Mucosa of descending colon (tissue), 3 donors: Measurements from ENCODE around the gene MRPL55. TPM values are rescaled to one million over a fixed set of nuclear protein-coding genes. Genes with fewer than 3 reads are reported as not detected.

ENCODE experiments used
- ATAC-seq: fragments of 200-7000 bp; cut with Tn5 transposase; one replicate; pipeline ENCODE4 v1.9.1; 2020; ENCODE audit warnings: mild to moderate bottlenecking, moderate library complexity
- DNase-seq, 3 donors: peaks; one replicate each; pipeline ENCODE4 v3.0.0-alpha.2; 2020
- H3K36me3 ChIP-seq: fragments of 200-600 bp; one replicate; pipeline ENCODE4 v1.8.0; 2021; ENCODE audit warnings: low read depth, mild to moderate bottlenecking
- H3K4me1 ChIP-seq: fragments of 200-600 bp; one replicate; pipeline ENCODE4 v1.8.0; 2021; ENCODE audit warnings: low read depth, mild to moderate bottlenecking
- H3K4me3 ChIP-seq: fragments of 200-600 bp; one replicate; pipeline ENCODE4 v1.8.0; 2021; ENCODE audit warnings: mild to moderate bottlenecking
- H3K9me3 ChIP-seq: fragments of 200-600 bp; one replicate; pipeline ENCODE4 v1.8.0; 2021; ENCODE audit warnings: mild to moderate bottlenecking
- intact Hi-C, 2 donors: fragments of 100-400 bp; cut with DNase I in 1 of 2; cut with micrococcal nuclease in 1 of 2; formaldehyde crosslinking; loops; one replicate each; pipeline versions ENCODE4 v1.11.0 to v1.11.1; 2022; cut with DNase I, micrococcal nuclease
- total RNA-seq, 3 donors: library from RNA; stranded (reverse); fragmentation: NEBNext Ultra II Directional in 2 of 3; extraction: Animal tissue kit (Norgen Biotek cat#: 25700) in 2 of 3; gene quantifications; one replicate each; pipeline versions ENCODE4 v1.2.1 to v1.2.4, GENCODE V29; 2021 to 2023
- TF ChIP-seq, protein P1 (sequence below): fragments of 200-600 bp; IDR thresholded peaks from one replicate; pipeline ENCODE4 v1.8.0; 2022; ENCODE audit warnings: antibody characterized with exemption, mild to moderate bottlenecking
- donor health status: DM: no; HTN: no; CAD: no; lungs with moderate emphysema.
- donor health status: DM: no; HTN: no; CAD: no.
- donor health status: DM: no; HTN: yes; CAD: no.

The MRPL55 gene
- total RNA-seq, 3 donors from 2014 or later = 24.3 to 42.1 (median 37.3) TPM

DNA sequence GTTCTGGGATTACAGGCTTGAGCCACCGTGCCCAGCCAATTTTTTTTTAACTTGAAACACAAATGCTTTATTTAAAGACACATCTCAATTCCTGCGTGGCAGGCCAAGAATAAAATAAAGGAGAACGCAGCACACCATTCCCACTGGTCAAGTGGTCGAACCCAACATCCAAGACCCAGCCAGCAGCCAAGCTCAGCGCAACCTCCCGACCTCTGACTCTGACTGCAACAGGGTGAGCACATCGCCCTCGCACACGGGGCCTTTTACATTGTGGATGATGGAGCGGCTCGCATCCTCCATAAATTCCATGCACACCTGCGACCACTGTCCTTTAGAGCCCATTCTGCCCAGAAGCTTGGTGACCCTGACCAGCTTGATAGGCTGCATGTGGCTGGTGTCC, 25.5 kb upstream of the MRPL55 start:
- Histone ChIP-seq H3K4me3 (no peak overlapping the region), H3K36me3 (no peaks in the 10 kb centered on the region), H3K4me1 (peaks cover 2% of the 10 kb centered on the region), H3K9me3 (no peaks in the 10 kb centered on the region)
- no peak for DNase-seq
- no peak for ATAC-seq
- TF ChIP-seq, protein P1, sequence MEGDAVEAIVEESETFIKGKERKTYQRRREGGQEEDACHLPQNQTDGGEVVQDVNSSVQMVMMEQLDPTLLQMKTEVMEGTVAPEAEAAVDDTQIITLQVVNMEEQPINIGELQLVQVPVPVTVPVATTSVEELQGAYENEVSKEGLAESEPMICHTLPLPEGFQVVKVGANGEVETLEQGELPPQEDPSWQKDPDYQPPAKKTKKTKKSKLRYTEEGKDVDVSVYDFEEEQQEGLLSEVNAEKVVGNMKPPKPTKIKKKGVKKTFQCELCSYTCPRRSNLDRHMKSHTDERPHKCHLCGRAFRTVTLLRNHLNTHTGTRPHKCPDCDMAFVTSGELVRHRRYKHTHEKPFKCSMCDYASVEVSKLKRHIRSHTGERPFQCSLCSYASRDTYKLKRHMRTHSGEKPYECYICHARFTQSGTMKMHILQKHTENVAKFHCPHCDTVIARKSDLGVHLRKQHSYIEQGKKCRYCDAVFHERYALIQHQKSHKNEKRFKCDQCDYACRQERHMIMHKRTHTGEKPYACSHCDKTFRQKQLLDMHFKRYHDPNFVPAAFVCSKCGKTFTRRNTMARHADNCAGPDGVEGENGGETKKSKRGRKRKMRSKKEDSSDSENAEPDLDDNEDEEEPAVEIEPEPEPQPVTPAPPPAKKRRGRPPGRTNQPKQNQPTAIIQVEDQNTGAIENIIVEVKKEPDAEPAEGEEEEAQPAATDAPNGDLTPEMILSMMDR = no peak
- intact Hi-C loops = no loop called here

DNA sequence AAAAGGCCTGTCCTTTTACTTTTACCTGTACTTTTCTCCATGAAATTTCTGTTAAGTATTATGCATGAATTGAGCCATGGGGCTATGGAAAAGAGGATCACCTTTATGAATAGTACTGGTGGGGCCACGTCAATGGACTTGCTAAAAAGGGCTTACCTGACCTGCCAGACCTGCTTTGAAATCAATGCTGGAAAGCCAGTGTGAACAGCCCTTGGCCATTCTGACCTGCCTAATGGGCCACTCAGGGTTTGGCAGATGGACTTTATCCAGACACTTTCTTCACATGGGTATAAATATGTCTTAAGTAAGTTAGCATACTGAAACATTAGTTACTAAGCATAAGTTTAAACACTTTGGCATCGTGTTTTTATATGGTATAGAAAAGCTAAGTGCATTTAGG, 22.7 kb upstream of the MRPL55 start:
- no peaks in the 10 kb centered on the region for H3K36me3 ChIP-seq
- DNase-seq = no peak
- intact Hi-C loops = no loop called here
- no peak for ATAC-seq
- TF ChIP-seq, protein P1 = no peak
- peaks cover 2% of the 10 kb centered on the region for H3K4me1 ChIP-seq
- H3K4me3 ChIP-seq = no peak overlapping the region
- H3K9me3 ChIP-seq = no peaks in the 10 kb centered on the region

DNA sequence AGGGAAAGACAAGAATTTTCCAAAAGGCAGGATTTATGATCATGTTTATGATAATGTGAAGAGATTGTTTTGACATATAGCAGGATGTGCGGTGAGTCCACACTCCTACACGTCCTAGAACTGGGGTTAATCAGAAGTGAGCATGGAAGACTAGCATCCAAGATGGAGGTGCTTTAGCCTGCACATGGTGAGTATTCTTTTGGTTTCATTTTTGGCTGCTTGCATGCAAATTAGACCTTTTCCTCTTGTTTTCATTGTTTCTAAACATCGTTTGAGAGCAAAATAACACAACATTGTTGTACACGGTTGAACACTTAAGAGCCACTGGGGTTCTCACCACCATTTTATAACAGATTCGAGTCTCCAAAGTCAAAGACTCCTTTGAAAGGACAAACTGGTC, 16.1 kb upstream of the MRPL55 start:
- Histone ChIP-seq H3K36me3 (no peaks in the 10 kb centered on the region), H3K4me1 (no peaks in the 10 kb centered on the region), H3K4me3 (no peak overlapping the region), H3K9me3 (no peaks in the 10 kb centered on the region)
- ATAC-seq = no peak
- TF ChIP-seq, protein P1 = no peak
- intact Hi-C loops = no loop called here
- DNase-seq = no peak

DNA sequence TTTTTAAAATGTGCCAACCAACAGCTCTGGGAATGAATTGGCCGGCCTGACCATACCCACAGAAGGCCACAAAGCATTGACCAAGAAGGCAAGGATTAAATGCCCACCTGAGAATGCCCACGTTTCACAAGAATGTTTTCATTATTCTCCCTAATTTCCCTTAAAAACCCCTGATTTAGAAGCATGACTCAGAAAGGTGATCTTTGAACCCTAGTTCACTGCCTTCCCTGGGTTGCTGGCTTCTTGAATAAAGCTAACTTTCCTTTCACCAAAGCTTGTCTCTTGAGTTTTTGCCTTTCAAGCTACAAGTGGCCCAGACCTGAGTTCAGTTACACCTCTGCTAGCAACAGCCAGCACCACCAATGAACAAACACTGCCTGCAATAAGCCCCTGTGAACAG, 14.4 kb upstream of the MRPL55 start:
- ATAC-seq (no peak), DNase-seq (no peak)
- no peak overlapping the region for H3K4me3 ChIP-seq
- TF ChIP-seq, protein P1 = no peak
- H3K9me3 ChIP-seq = no peaks in the 10 kb centered on the region
- intact Hi-C loops = no loop called here
- no peaks in the 10 kb centered on the region for H3K4me1 ChIP-seq
- H3K36me3 ChIP-seq = no peaks in the 10 kb centered on the region

DNA sequence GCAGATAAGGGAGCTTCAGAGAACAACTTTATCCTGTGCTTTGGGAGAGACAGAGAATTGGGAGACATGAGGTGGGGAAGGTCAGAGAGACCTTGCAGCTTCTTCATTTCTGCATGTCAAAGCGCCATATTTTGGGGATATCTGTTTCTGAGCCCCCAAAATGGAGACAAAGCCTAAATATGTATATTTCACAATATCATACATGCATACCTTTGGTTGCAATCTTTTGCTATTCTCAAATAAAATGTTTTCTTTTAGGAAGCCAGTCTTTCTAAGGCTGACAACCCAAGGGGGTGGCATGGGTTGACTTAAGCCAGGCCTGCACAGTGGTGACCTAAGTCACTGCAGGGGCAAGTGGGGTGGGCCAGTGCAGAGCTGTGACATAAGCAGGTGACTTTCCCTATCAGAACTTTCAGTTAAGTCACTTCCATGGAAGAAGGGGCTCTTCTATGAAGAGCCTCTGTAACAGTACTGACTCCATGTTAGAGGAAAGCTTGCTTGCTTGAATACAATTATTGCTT, 13.9 kb upstream of the MRPL55 start:
- TF ChIP-seq, protein P1 = no peak
- intact Hi-C loops = no loop called here
- Histone ChIP-seq H3K4me1 (no peaks in the 10 kb centered on the region), H3K4me3 (no peak overlapping the region), H3K9me3 (no peaks in the 10 kb centered on the region), H3K36me3 (no peaks in the 10 kb centered on the region)
- ATAC-seq (no peak), DNase-seq (no peak)

DNA sequence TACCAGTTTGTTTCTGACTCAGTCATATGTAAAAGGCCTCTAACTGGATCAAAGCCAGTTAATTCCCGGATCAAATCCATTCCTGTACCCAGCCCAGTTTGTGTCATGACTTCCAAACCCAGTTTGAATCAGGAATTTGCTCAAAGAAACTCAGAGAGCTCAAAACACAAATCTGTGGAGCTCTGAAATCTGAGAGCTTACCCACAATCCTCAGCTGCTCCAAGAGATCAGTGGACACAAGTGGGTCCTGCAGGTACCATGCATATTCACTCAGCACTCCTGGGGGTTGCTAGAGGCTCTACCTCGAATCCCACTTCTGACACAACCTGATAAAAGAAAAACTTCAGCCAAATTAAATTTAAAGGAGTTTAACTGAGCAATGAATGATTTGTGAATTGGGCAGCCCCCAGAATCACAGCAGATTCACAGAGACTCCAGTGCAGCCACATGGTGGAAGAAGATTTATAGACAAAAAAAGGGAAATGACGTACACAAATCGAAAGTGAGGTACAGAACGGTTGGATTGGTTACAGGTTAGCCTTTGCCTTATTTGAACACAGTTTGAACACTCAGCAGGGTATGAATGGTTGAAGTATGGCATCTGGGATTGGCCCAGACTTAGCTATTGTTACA, 11.9 kb upstream of the MRPL55 start:
- Histone ChIP-seq H3K9me3 (no peaks in the 10 kb centered on the region), H3K4me1 (no peaks in the 10 kb centered on the region), H3K36me3 (no peaks in the 10 kb centered on the region), H3K4me3 (no peak overlapping the region)
- intact Hi-C loops = no loop called here
- DNase-seq (no peak), ATAC-seq (no peak)
- TF ChIP-seq, protein P1 = no peak
